D721Med (cell line): ENCODE data around the gene GRIN3B.

Experiments used
- DNase-seq: peaks from one replicate; pipeline ENCODE4 v3.0.0; 2011; ENCODE audit warnings: low spot score; ENCODE audit not compliant: insufficient read length
- FAIRE-seq: peaks from 2 replicates; lab custom pipeline; 2011; peaks lifted over from hg19 to GRCh38; lab: Jason Lieb, UNC
- CTCF ChIP-seq: IDR thresholded peaks from 2 replicates; pipeline ENCODE4 v1.5.1; 2012; ENCODE audit warnings: mild to moderate bottlenecking, control low read depth; ENCODE audit not compliant: insufficient read depth; ENCODE audit errors: missing control alignments

The GRIN3B gene

GRCh38 chr19:1054102-1055027 lies 54.1 kb downstream of the GRIN3B start:
- no peak for TF ChIP-seq CTCF
- DNase-seq (no peak), FAIRE-seq (no peak)

- no peak for TF ChIP-seq CTCF
- no peak for DNase-seq
- no peak for FAIRE-seq
These were observed 54.8 kb downstream of the GRIN3B start for GRCh38 chr19:1055028-1055425.

GRCh38 chr19:1055886-1056620 lies 55.8 kb downstream of the GRIN3B start:
- FAIRE-seq (no peak), DNase-seq (no peak)
- no peak for TF ChIP-seq CTCF

- peak; percentile 68 for DNase-seq
- FAIRE-seq = no peak
These were observed 57.1 kb downstream of the GRIN3B start for GRCh38 chr19:1057176-1057855.

GRCh38 chr19:1058112-1058511 lies 57.9 kb downstream of the GRIN3B start:
- no peak for FAIRE-seq
- no peak for TF ChIP-seq CTCF

More at GRCh38 chr19:1057176-1057855, 57.1 kb downstream of the GRIN3B start:
- no peak for TF ChIP-seq CTCF

More at GRCh38 chr19:1058112-1058511, 57.9 kb downstream of the GRIN3B start:
- DNase-seq = no peak
